Fibroblast of mammary gland (primary cell): ENCODE measurements around the gene DEUP1.

Source experiments
- DNase-seq: peaks from one replicate; pipeline ENCODE4 v3.0.0-alpha.2; 2010; ENCODE audit warnings: low read depth
- H3K4me3 ChIP-seq: 2 replicates; pipeline ENCODE4 v1.5.1; 2011; ENCODE audit warnings: low read depth, mild to moderate bottlenecking, low read length, moderate library complexity; ENCODE audit not compliant: control insufficient read depth
- CTCF ChIP-seq: conservative IDR thresholded peaks from 2 replicates; pipeline ENCODE4 v1.5.1; 2011; ENCODE audit warnings: low read depth, low read length, inconsistent platforms; ENCODE audit not compliant: control insufficient read depth, insufficient read depth

DEUP1 gene

GRCh38 chr11:93344855-93345333, 14.4 kb downstream of the DEUP1 start:
- DNase-seq, result no peak
- no peak overlapping the region for H3K4me3 ChIP-seq
- TF ChIP-seq CTCF, result no peak

GRCh38 chr11:93348930-93349329, 18.4 kb downstream of the DEUP1 start:
- TF ChIP-seq CTCF, result no peak
- H3K4me3 ChIP-seq, result no peak overlapping the region
- no peak for DNase-seq

DNA sequence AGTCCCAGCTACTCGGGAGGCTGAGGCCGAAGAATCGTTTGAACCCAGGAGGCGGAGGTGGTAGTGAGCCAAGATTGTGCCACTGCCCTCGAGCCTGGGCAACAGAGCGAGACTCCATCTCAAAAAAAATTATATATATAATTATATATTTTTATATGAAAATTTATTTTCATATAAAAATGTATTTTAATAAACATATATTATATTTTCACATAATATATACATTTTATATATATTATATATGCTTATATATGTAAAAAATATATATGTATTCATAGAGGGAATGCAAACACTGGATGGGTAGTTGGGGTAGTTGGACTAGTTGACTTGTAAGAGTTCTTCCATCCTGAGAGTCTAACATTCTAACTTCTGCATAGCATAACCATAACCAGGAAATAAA, 20.3 kb downstream of the DEUP1 start:
- no peak for TF ChIP-seq CTCF
- no peak for DNase-seq
- no peak overlapping the region for H3K4me3 ChIP-seq

DNA sequence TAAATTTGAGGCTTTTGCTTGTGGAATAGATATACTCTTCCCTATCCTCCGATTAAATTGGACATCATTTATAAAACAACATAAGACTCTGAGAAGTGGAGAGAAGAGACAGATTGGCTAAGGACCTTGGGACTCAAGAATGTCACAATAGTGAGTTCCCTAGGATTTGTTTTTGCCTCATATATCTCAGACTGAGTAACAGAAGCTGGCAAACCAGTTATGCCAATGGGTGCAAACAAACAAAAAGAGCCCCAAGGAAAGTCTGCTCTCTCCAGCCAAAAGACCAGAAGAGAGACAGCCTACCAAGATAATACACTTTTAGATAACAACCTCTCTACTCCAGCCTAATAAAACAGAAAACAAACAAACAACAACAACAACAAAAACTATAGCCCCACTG, 28.9 kb downstream of the DEUP1 start:
- TF ChIP-seq CTCF, result no peak
- no peak for DNase-seq
- no peak overlapping the region for H3K4me3 ChIP-seq

- H3K4me3 ChIP-seq, result no peak overlapping the region
- DNase-seq, result no peak
- TF ChIP-seq CTCF, result no peak
These were observed 30.9 kb downstream of the DEUP1 start for GRCh38 chr11:93361435-93361834.

DNA sequence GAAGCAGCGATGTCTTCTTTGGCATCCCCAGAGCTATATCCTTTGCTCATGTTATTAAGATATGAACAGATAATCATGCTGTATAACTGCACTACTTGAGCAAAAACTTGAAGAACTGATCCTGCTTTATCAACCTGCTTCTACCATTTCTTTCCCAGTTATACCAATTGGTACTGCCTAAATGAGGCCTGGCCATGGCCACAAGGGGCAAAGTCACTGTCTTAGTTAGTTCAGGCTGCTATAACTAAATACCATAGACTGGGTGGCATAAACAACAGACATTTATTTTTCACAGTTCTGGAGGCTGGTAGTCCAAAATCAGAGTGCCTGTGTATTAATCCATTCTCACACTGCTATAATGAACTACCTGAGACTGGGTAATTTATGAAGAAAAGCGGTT, 37.5 kb downstream of the DEUP1 start:
- no peak overlapping the region for H3K4me3 ChIP-seq
- no peak for TF ChIP-seq CTCF
- DNase-seq, result no peak

GRCh38 chr11:93370260-93370659, 39.7 kb downstream of the DEUP1 start:
- TF ChIP-seq CTCF, result no peak
- peak; percentile 11 for DNase-seq
- no peak overlapping the region for H3K4me3 ChIP-seq
